D721Med (cell line): ENCODE results near the gene C11orf98.
A peak's percentile ranks its signal among the peaks of the same experiment; 100 is the strongest.

ENCODE experiments used
- DNase-seq: peaks from one replicate; pipeline ENCODE4 v3.0.0; 2011; ENCODE audit warnings: low spot score; ENCODE audit not compliant: insufficient read length
- FAIRE-seq: peaks from 2 replicates; lab custom pipeline; 2011; peaks lifted over from hg19 to GRCh38; lab: Jason Lieb, UNC
- CTCF ChIP-seq: IDR thresholded peaks from 2 replicates; pipeline ENCODE4 v1.5.1; 2012; ENCODE audit warnings: mild to moderate bottlenecking, control low read depth; ENCODE audit not compliant: insufficient read depth; ENCODE audit errors: missing control alignments

Gene C11orf98

GRCh38 chr11:62665075-62665598 is at the start of gene C11orf98, which contains the start of gene CSKMT:
Gene C11orf98, minus strand, starts transcription at chr11:62665210. Its CDS starts 41 bp downstream, at chr11:62665169.
Gene CSKMT, plus strand, starts transcription at chr11:62665312. Its CDS starts 568 bp downstream, at chr11:62665880.
- TF ChIP-seq CTCF = no peak
- no peak for FAIRE-seq
- peak; percentile 91 for DNase-seq

GRCh38 chr11:62713343-62713742 is 48.3 kb upstream of the C11orf98 start:
- DNase-seq = no peak
- no peak for TF ChIP-seq CTCF
- no peak for FAIRE-seq

GRCh38 chr11:62712861-62713260 is 47.9 kb upstream of the C11orf98 start:
- FAIRE-seq = no peak

GRCh38 chr11:62712276-62712812 is 47.3 kb upstream of the C11orf98 start:
- FAIRE-seq = no peak
- TF ChIP-seq CTCF = no peak
- no peak for DNase-seq

More at GRCh38 chr11:62712861-62713260, 47.9 kb upstream of the C11orf98 start:
- TF ChIP-seq CTCF = no peak
- no peak for DNase-seq

GRCh38 chr11:62710001-62710345 is 45.0 kb upstream of the C11orf98 start:
- DNase-seq (no peak), FAIRE-seq (no peak)
- TF ChIP-seq CTCF = no peak

GRCh38 chr11:62709247-62710000 is 44.4 kb upstream of the C11orf98 start:
- peak; percentile 75 for DNase-seq
- FAIRE-seq = no peak
- no peak for TF ChIP-seq CTCF

- FAIRE-seq (no peak), DNase-seq (no peak)
These were observed 43.8 kb upstream of the C11orf98 start for GRCh38 chr11:62708793-62709192.

More at GRCh38 chr11:62708793-62709192, 43.8 kb upstream of the C11orf98 start:
- TF ChIP-seq CTCF = no peak
